Measurements from ENCODE around the gene GAL3ST1. TPM values are rescaled to one million over a fixed set of nuclear protein-coding genes. Genes with fewer than 3 reads are reported as not detected.
"Not testable (repeated sequence)": the region's sequence is repeated elsewhere in the genome, so short reads cannot be mapped to it uniquely, and the experiment has no call there.

GAL3ST1 gene, protein sequence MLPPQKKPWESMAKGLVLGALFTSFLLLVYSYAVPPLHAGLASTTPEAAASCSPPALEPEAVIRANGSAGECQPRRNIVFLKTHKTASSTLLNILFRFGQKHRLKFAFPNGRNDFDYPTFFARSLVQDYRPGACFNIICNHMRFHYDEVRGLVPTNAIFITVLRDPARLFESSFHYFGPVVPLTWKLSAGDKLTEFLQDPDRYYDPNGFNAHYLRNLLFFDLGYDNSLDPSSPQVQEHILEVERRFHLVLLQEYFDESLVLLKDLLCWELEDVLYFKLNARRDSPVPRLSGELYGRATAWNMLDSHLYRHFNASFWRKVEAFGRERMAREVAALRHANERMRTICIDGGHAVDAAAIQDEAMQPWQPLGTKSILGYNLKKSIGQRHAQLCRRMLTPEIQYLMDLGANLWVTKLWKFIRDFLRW
- polyA plus RNA-seq (2012; ENCODE audit: insufficient read depth, insufficient read length): not detected

DNA sequence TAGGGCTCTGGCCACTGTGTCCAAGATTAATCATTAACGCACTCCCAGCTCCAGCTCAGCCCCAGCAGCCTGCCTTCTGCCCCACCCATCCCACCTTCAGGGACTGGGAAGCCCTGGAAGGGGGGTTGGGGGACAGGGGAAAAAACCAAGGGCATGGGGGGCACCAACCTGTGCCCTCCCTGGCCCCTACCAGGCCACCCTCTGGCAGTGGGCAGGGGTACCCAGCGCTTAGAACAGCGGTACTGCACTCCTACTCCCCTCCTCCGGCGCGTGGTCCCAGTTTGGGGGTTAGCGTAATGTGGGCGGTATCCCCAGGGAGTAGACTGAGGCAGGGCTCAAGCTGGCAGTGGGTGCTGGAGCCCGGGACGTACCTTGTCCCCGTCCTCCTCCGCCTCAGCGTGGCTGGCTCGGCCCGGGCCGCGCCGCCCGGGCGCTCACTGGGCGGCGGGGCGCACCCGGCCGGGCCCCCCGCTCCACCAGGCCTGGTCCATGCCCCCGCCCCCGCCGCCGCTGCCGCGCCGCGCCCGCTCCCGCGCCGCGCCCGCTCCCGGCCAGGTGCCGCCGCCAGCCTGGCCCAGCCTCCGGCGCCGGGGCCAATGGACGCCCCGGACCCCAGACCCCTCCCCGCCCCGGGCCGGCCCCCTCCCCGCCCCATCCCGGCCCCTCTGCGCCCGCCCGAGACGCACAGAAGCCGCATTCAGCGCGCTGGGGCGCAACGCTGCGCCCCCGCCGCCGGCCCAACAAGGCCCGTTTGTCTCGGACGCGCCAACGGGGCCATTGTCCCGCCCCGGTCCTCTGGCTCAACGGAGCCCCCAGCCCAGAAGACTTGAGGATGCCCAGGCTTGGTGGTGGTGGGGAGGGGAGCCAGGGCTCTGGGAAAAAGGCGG lies at the start of gene GAL3ST1:
GAL3ST1 (minus strand) TSS at position 571 of the 887 bp plus-strand sequence. CDS start 17,273 bp downstream, outside the sequence.
- DNase-seq (ENCODE audit: low read depth, low spot score): no peak
- no peak within 1 kb of the TSS for H3K4me3 ChIP-seq (ENCODE audit: low read length)

GRCh38 chr22:30619909-30620308 lies 45.4 kb upstream of the GAL3ST1 start:
- not testable (repeated sequence) for H3K4me3 ChIP-seq (ENCODE audit: low read length); DNase-seq (ENCODE audit: low read depth, low spot score)

- no peak overlapping the region for H3K4me3 ChIP-seq (ENCODE audit: low read length)
- DNase-seq (ENCODE audit: low read depth, low spot score): no peak
Observed at GRCh38 chr22:30617819-30618218, 43.4 kb upstream of the GAL3ST1 start.

GRCh38 chr22:30615543-30615954 lies 41.1 kb upstream of the GAL3ST1 start:
- no peak overlapping the region for H3K4me3 ChIP-seq (ENCODE audit: low read length)
- DNase-seq (ENCODE audit: low read depth, low spot score): no peak

DNA sequence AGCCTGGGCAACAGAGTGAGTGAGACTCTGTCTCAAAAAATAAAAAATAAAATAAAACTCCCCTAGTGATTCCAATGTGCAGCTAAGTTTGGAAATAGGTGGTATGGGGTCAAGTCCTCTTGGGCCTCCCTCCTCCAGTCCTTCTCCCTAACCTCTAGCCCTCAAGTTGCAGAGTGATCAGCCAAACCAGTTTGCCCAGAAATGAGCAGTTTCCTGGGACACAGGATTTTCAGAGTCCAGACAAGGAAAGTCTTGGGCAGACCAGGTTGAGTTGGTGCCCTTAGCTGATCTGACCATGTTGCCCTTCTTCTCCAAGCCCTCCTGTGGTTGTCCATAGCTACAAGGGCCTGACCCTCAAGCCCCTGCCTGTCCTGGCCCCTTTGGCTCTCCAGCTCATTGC lies 40.4 kb upstream of the GAL3ST1 start:
- no peak for DNase-seq (ENCODE audit: low read depth, low spot score)
- H3K4me3 ChIP-seq (ENCODE audit: low read length): no peak overlapping the region

GRCh38 chr22:30614268-30614667 lies 39.8 kb upstream of the GAL3ST1 start:
- no peak overlapping the region for H3K4me3 ChIP-seq (ENCODE audit: low read length)
- DNase-seq (ENCODE audit: low read depth, low spot score): no peak

DNA sequence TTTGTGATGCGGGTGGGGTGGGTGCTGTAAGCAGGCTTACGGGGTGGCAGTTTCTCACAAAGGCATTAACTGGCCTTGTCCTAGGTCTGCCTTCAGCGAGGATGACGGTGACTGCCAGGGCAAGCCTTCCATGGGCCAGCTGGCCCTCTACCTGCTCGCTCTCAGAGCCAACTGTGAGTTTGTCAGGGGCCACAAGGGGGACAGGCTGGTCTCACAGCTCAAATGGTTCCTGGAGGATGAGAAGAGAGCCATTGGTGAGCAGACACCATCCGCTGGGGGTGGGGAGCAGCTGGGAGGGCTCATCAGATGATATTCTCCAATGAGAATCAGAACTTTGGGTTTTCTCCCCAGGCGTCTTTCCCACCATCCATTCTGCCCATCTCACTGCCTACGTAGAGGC lies 38.3 kb upstream of the GAL3ST1 start:
- no peak overlapping the region for H3K4me3 ChIP-seq (ENCODE audit: low read length)
- no peak for DNase-seq (ENCODE audit: low read depth, low spot score)

DNA sequence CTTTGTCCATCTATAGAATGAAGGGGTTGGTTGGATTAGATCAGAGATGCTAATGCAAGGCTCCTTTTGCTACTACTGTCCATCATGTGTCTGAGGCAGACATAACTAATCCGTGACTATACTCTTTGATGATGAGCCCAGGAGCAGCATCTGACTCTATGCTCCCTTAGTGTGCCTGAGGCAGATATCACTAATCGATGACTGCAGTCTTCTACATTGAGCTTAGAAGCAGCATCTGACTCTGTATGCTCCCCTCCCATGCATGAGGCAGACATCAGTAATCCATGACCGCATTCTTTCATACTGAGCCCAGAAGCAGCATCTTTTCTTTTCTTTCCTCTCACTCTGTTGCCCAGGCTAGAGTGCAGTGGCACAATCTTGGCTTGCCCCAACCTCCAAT lies 36.7 kb upstream of the GAL3ST1 start:
- no peak overlapping the region for H3K4me3 ChIP-seq (ENCODE audit: low read length)

GRCh38 chr22:30610299-30610698 lies 35.8 kb upstream of the GAL3ST1 start:
- H3K4me3 ChIP-seq (ENCODE audit: low read length): no peak overlapping the region
- no peak for DNase-seq (ENCODE audit: low read depth, low spot score)

More for the DNA sequence above, 36.7 kb upstream of the GAL3ST1 start:
- DNase-seq (ENCODE audit: low read depth, low spot score): no peak

DNA sequence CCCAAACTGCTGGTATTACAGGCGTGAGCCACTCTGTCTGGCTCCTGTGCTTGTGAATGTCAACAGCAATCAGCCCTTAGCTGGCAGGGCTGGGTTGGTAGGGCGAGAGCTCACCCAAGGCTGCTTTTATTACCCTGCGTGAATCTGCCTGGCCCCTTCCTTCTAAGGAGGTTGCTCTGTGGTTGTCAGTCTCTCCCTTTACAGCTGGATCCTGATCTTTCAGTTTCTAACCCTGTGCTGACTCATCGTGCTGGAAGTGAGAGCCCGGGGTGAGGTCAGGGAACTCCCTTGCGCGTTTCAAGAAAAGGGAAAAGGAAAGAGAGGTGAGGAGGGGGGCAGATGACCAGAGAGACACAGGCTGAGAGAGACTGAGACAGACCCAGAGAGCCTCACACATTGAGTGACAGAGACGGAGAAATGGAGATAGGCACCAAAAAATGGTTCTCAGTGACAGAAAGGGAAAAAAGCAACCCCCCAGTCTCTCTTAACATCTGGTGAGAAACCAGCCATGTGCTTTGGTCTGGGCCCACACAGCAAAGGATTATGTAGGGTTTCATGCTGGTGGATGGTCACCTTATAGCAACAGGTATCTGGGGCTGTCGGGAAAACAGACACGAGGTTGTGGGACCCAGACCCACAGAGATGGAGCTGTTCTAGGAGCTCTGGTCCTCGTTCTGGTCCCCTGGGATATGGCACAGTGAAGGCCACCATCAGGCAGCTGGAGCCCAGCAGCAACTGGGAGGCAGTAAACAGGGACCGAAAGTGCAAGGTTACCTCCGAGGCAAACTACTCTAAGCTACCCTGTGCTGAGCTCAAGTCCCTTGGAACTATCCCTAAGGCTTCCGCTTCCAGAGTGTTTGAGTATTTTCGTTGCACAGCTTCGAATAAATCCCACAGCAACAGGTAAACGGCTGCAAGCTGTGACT lies 35.1 kb upstream of the GAL3ST1 start:
- H3K4me3 ChIP-seq (ENCODE audit: low read length): no peak overlapping the region
- DNase-seq (ENCODE audit: low read depth, low spot score): no peak

GRCh38 chr22:30607939-30608338 lies 33.5 kb upstream of the GAL3ST1 start:
- H3K4me3 ChIP-seq (ENCODE audit: low read length): no peak overlapping the region
- DNase-seq (ENCODE audit: low read depth, low spot score): no peak

- H3K4me3 ChIP-seq (ENCODE audit: low read length): no peak overlapping the region
Observed at GRCh38 chr22:30607300-30607930, 33.0 kb upstream of the GAL3ST1 start.

DNA sequence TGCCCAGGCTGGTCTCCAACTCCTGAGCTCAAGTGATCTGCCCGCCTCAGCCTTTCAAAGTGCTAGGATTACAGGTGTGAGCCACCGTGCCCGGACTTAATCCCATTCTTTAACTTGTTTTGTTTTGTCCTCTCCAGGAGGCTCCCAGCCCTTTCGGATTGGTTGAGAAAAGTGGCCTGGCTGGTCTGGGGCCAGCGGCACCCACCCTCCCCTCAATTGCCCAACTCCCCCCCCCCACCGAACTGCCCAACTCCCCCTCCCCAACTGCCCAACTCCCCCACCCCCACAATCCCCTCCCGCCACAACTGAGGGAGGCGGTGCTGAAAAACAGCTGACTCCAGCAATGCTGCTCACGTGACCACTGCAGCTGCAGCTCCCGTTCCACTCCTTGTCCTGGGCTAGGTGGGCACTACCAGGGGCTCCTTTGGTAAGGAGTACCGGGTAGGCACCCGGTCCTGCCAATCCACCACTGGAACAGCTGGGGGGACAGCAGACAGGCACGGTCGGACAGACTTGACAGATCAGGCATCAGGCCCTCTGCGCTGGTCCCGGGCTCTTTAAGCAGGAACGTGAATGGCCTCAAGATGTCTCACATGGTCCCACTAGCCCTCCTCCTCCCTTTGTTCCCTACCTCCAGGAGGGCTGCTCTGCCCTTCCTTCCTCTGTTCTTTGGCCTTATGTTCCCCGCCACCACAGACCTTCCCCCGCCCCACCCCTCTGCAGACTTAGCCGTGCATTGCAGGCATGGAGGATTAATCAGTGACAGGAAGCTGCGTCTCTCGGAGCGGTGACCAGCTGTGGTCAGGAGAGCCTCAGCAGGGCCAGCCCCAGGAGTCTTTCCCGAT lies 32.2 kb upstream of the GAL3ST1 start, which contains the start of gene TCN2:
TCN2 (plus strand) TSS at position 720 of the 845 bp plus-strand sequence. CDS start 158 bp downstream, outside the sequence.
- no peak for DNase-seq (ENCODE audit: low read depth, low spot score)
- no peak within 1 kb of the TSS for H3K4me3 ChIP-seq (ENCODE audit: low read length)

More at GRCh38 chr22:30607300-30607930, 33.0 kb upstream of the GAL3ST1 start:
- DNase-seq (ENCODE audit: low read depth, low spot score): no peak

GRCh38 chr22:30605449-30606110 lies 31.1 kb upstream of the GAL3ST1 start:
- H3K4me3 ChIP-seq (ENCODE audit: low read length): no peak overlapping the region
- DNase-seq (ENCODE audit: low read depth, low spot score): no peak

DNA sequence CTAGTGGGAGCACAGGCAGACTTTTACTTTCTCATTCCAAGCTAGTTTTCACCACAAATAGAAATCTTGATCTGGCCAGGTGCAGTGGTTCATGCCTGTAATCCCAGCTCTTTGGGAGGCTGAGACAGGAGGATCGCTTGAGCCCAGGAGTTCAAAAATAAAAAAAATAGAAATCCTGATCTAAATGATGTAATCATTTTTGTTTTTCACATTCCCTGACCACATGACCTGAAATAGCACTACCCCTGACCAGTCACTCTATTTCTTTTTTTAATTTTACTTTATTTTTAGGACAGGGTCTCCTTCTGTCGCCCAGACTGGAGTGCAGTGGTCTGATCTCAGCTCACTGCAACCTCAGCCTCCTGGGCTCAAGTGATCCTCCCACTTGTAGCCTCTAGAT lies 30.3 kb upstream of the GAL3ST1 start:
- no peak overlapping the region for H3K4me3 ChIP-seq (ENCODE audit: low read length)
- DNase-seq (ENCODE audit: low read depth, low spot score): no peak

- no peak for DNase-seq (ENCODE audit: low read depth, low spot score)
Observed at GRCh38 chr22:30603801-30604200, 29.3 kb upstream of the GAL3ST1 start.

GRCh38 chr22:30602049-30602448 lies 27.6 kb upstream of the GAL3ST1 start:
- peak; percentile 43 for DNase-seq (ENCODE audit: low read depth, low spot score)
- H3K4me3 ChIP-seq (ENCODE audit: low read length): no peak overlapping the region

More at GRCh38 chr22:30603801-30604200, 29.3 kb upstream of the GAL3ST1 start:
- H3K4me3 ChIP-seq (ENCODE audit: low read length): no peak overlapping the region

Data from Jurkat, Clone E6-1 (cell line).